Activated T-cell treated with anti-CD3 and anti-CD28 coated beads, Interleukin-2, amount 50 U/mL, for 4 hours (primary cell): Measurements from ENCODE around the gene CYP27B1. TPM values are rescaled to one million over a fixed set of nuclear protein-coding genes. Genes with fewer than 3 reads are reported as not detected.

Source experiments
- ATAC-seq, 2 donors: fragments of 200-7000 bp; cut with Tn5 transposase; one replicate each; pipeline ENCODE4 v1.10.0; 2021
- DNase-seq: peaks from one replicate; pipeline ENCODE4 v3.0.0-alpha.2; 2020
- H3K27me3 Mint-ChIP-seq: one replicate; pipeline ENCODE4 v1.8.0; 2021; ENCODE audit warnings: low read depth, mixed read lengths
- H3K36me3 Mint-ChIP-seq: one replicate; pipeline ENCODE4 v1.8.0; 2022; ENCODE audit warnings: mixed read lengths; ENCODE audit not compliant: insufficient read depth
- H3K4me1 Mint-ChIP-seq: one replicate; pipeline ENCODE4 v1.8.0; 2021; ENCODE audit warnings: low read depth, mixed read lengths
- H3K4me3 Mint-ChIP-seq: one replicate; pipeline ENCODE4 v1.8.0; 2021; ENCODE audit warnings: mild to moderate bottlenecking, moderate library complexity, mixed read lengths
- H3K9me3 Mint-ChIP-seq: one replicate; pipeline ENCODE4 v1.8.0; 2021; ENCODE audit warnings: mixed read lengths
- total RNA-seq, 3 donors: library from RNA; stranded (reverse); gene quantifications; one replicate each; pipeline ENCODE4 v1.2.1, GENCODE V29; 2021

The CYP27B1 gene
- total RNA-seq, 3 donors from 2014 or later: 18.4 to 19.6 (median 19.5) TPM

GRCh38 chr12:57732726-57733593, 33.9 kb downstream of the CYP27B1 start:
- Mint-ChIP-seq H3K36me3 (peaks cover 53% of the 10 kb centered on the region), H3K27me3 (no peaks in the 10 kb centered on the region), H3K4me3 (no peak overlapping the region), H3K4me1 (peaks cover 12% of the 10 kb centered on the region), H3K9me3 (no peaks in the 10 kb centered on the region)
- DNase-seq: no peak
- no peak for ATAC-seq

GRCh38 chr12:57732270-57732669, 34.6 kb downstream of the CYP27B1 start:
- H3K36me3 Mint-ChIP-seq: peaks cover 56% of the 10 kb centered on the region
- H3K4me3 Mint-ChIP-seq: no peak overlapping the region
- no peak for DNase-seq
- peaks cover 12% of the 10 kb centered on the region for H3K4me1 Mint-ChIP-seq
- no peak for ATAC-seq
- no peaks in the 10 kb centered on the region for H3K27me3 Mint-ChIP-seq
- H3K9me3 Mint-ChIP-seq: no peaks in the 10 kb centered on the region

GRCh38 chr12:57731411-57732080, 35.3 kb downstream of the CYP27B1 start:
- Mint-ChIP-seq H3K4me1 (peaks cover 8% of the 10 kb centered on the region), H3K27me3 (no peaks in the 10 kb centered on the region), H3K4me3 (no peak overlapping the region), H3K9me3 (no peaks in the 10 kb centered on the region), H3K36me3 (peaks cover 52% of the 10 kb centered on the region)
- ATAC-seq (no peak), DNase-seq (no peak)

GRCh38 chr12:57730336-57731067, 36.4 kb downstream of the CYP27B1 start:
- peaks cover 52% of the 10 kb centered on the region for H3K36me3 Mint-ChIP-seq
- ATAC-seq: no peak
- peaks cover 4% of the 10 kb centered on the region for H3K4me1 Mint-ChIP-seq
- no peak for DNase-seq
- no peak overlapping the region for H3K4me3 Mint-ChIP-seq
- H3K9me3 Mint-ChIP-seq: no peaks in the 10 kb centered on the region
- no peaks in the 10 kb centered on the region for H3K27me3 Mint-ChIP-seq

- no peak for ATAC-seq
- H3K9me3 Mint-ChIP-seq: no peaks in the 10 kb centered on the region
- no peak overlapping the region for H3K4me3 Mint-ChIP-seq
- peaks cover 45% of the 10 kb centered on the region for H3K36me3 Mint-ChIP-seq
- DNase-seq: no peak
- H3K4me1 Mint-ChIP-seq: peaks cover 7% of the 10 kb centered on the region
- no peaks in the 10 kb centered on the region for H3K27me3 Mint-ChIP-seq
Observed at GRCh38 chr12:57729321-57729844, 37.5 kb downstream of the CYP27B1 start.

- DNase-seq: no peak
- no peaks in the 10 kb centered on the region for H3K27me3 Mint-ChIP-seq
- H3K36me3 Mint-ChIP-seq: peaks cover 40% of the 10 kb centered on the region
- ATAC-seq: no peak
- no peaks in the 10 kb centered on the region for H3K9me3 Mint-ChIP-seq
- H3K4me1 Mint-ChIP-seq: peaks cover 7% of the 10 kb centered on the region
- no peak overlapping the region for H3K4me3 Mint-ChIP-seq
Observed at GRCh38 chr12:57727758-57728395, 39.0 kb downstream of the CYP27B1 start.

- H3K36me3 Mint-ChIP-seq: peaks cover 33% of the 10 kb centered on the region
- DNase-seq: no peak
- peaks cover 7% of the 10 kb centered on the region for H3K4me1 Mint-ChIP-seq
- ATAC-seq: no peak
- no peaks in the 10 kb centered on the region for H3K27me3 Mint-ChIP-seq
- H3K9me3 Mint-ChIP-seq: no peaks in the 10 kb centered on the region
- no peak overlapping the region for H3K4me3 Mint-ChIP-seq
Observed at GRCh38 chr12:57726884-57727757, 39.8 kb downstream of the CYP27B1 start.

- no peak for DNase-seq
- H3K4me3 Mint-ChIP-seq: no peak overlapping the region
- peak in 1 of 2 donors; percentile 47 for ATAC-seq
Observed at GRCh38 chr12:57726151-57726883, 40.6 kb downstream of the CYP27B1 start.

GRCh38 chr12:57725851-57726150, 41.1 kb downstream of the CYP27B1 start:
- DNase-seq: no peak
- peaks cover 9% of the 10 kb centered on the region for H3K4me1 Mint-ChIP-seq
- ATAC-seq: no peak
- H3K36me3 Mint-ChIP-seq: peaks cover 24% of the 10 kb centered on the region
- H3K9me3 Mint-ChIP-seq: no peaks in the 10 kb centered on the region
- no peaks in the 10 kb centered on the region for H3K27me3 Mint-ChIP-seq
- no peak overlapping the region for H3K4me3 Mint-ChIP-seq

More at GRCh38 chr12:57726151-57726883, 40.6 kb downstream of the CYP27B1 start:
- Mint-ChIP-seq H3K36me3 (peaks cover 29% of the 10 kb centered on the region), H3K27me3 (no peaks in the 10 kb centered on the region), H3K4me1 (peaks cover 9% of the 10 kb centered on the region), H3K9me3 (no peaks in the 10 kb centered on the region)

- DNase-seq (no peak), ATAC-seq (no peak)
- Mint-ChIP-seq H3K4me1 (peaks cover 9% of the 10 kb centered on the region), H3K36me3 (peaks cover 19% of the 10 kb centered on the region), H3K4me3 (no peak overlapping the region), H3K27me3 (no peaks in the 10 kb centered on the region), H3K9me3 (no peaks in the 10 kb centered on the region)
Observed at GRCh38 chr12:57724936-57725740, 41.7 kb downstream of the CYP27B1 start.

GRCh38 chr12:57724003-57724935, 42.6 kb downstream of the CYP27B1 start:
- peaks cover 9% of the 10 kb centered on the region for H3K4me1 Mint-ChIP-seq
- peaks cover 23% of the 10 kb centered on the region for H3K36me3 Mint-ChIP-seq
- DNase-seq: no peak
- H3K4me3 Mint-ChIP-seq: no peak overlapping the region
- ATAC-seq: no peak
- no peaks in the 10 kb centered on the region for H3K27me3 Mint-ChIP-seq
- H3K9me3 Mint-ChIP-seq: no peaks in the 10 kb centered on the region
